HEK293 (cell line): ENCODE results near the gene USP19.

Source experiments
- CTCF ChIA-PET: fragments of 350-600 bp; formaldehyde crosslinking; extraction: SDS; loops from one replicate; lab custom pipeline; 2021; ENCODE audit warnings: antibody characterized with exemption; lab: Yijun Ruan, JAX
- POLR2A ChIA-PET: fragments of 300-600 bp; formaldehyde crosslinking; extraction: SDS; loops from one replicate; lab custom pipeline; 2020; ENCODE audit warnings: antibody characterized with exemption, inconsistent platforms; lab: Yijun Ruan, JAX
- H3K27ac ChIP-seq: fragments of 200-500 bp; sonication (Bioruptor generic); 2 replicates; pipeline ENCODE4 v1.5.1; 2014; ENCODE audit warnings: low read depth, low read length, control low read depth, inconsistent platforms; ENCODE audit errors: extremely low read depth
- H3K36me3 ChIP-seq, 2 experiments: fragments of 200-500 bp in 1 of 2; sonication (Bioruptor generic) in 1 of 2; 1 replicate in 1 of 2; 2 replicates in 1 of 2; pipeline ENCODE4 v1.5.1; 2014 to 2017; ENCODE audit warnings: inconsistent platforms in 2 of 2, low read length in 2 of 2; ENCODE audit not compliant: control insufficient read depth in 2 of 2, insufficient read depth in 1 of 2
- H3K4me1 ChIP-seq: fragments of 200-500 bp; sonication (Bioruptor generic); 2 replicates; pipeline ENCODE4 v1.5.1; 2014; ENCODE audit warnings: mild to moderate bottlenecking, low read length, inconsistent platforms; ENCODE audit not compliant: control insufficient read depth, insufficient read depth
- H3K4me3 ChIP-seq: 2 replicates; pipeline ENCODE4 v1.5.1; 2011; ENCODE audit warnings: low read depth, mild to moderate bottlenecking, control low read depth, low read length, moderate library complexity
- H3K9me3 ChIP-seq: fragments of 200-500 bp; sonication (Bioruptor generic); 2 replicates; pipeline ENCODE4 v1.5.1; 2014; ENCODE audit warnings: low read depth, low read length, inconsistent platforms; ENCODE audit not compliant: control insufficient read depth, insufficient read depth
- ATF2 ChIP-seq: fragments of 450-650 bp; formaldehyde crosslinking; IDR thresholded peaks from 2 replicates; pipeline ENCODE4 v1.5.1; 2016; ENCODE audit warnings: missing biosample characterization, missing genetic modification characterization, low read depth
- EGR2 ChIP-seq: fragments of 450-650 bp; formaldehyde crosslinking; IDR thresholded peaks from 2 replicates; pipeline ENCODE4 v1.5.1; 2016; ENCODE audit warnings: low read depth, missing biosample characterization, missing genetic modification characterization
- HOXD13 ChIP-seq: sonication (generic); formaldehyde crosslinking; IDR thresholded peaks from 2 replicates; pipeline ENCODE4 v1.8.0; 2022; ENCODE audit warnings: missing genetic modification reagents, borderline replicate concordance
- SP3 ChIP-seq: fragments of 450-650 bp; formaldehyde crosslinking; IDR thresholded peaks from 2 replicates; pipeline ENCODE4 v1.5.1; 2016; ENCODE audit warnings: missing biosample characterization, missing genetic modification characterization
- SP7 ChIP-seq: fragments of 450-650 bp; formaldehyde crosslinking; IDR thresholded peaks from 2 replicates; pipeline ENCODE4 v1.5.1; 2016; ENCODE audit warnings: missing biosample characterization, missing genetic modification characterization
- TRIM28 ChIP-seq: IDR thresholded peaks from 2 replicates; pipeline ENCODE4 v1.6.1; 2011; ENCODE audit warnings: low read length, control low read depth, borderline replicate concordance
- ZBTB20 ChIP-seq: fragments of 450-650 bp; formaldehyde crosslinking; IDR thresholded peaks from 2 replicates; pipeline ENCODE4 v1.5.1; 2016; ENCODE audit warnings: missing biosample characterization, missing genetic modification characterization
- ZBTB26 ChIP-seq: fragments of 450-650 bp; formaldehyde crosslinking; optimal IDR thresholded peaks from 2 replicates; pipeline ENCODE3; 2016; ENCODE audit warnings: missing biosample characterization, mild to moderate bottlenecking, missing genetic modification characterization
- ZBTB7A ChIP-seq: fragments of 450-650 bp; formaldehyde crosslinking; IDR thresholded peaks from 2 replicates; pipeline ENCODE4 v1.5.1; 2016; ENCODE audit warnings: low read depth, missing biosample characterization, missing genetic modification characterization
- ZBTB8A ChIP-seq: fragments of 450-650 bp; formaldehyde crosslinking; IDR thresholded peaks from 2 replicates; pipeline ENCODE4 v1.5.1; 2016; ENCODE audit warnings: missing biosample characterization, missing genetic modification characterization
- ZNF16 ChIP-seq: fragments of 450-650 bp; formaldehyde crosslinking; IDR thresholded peaks from 2 replicates; pipeline ENCODE4 v1.5.1; 2016; ENCODE audit warnings: low read depth, missing biosample characterization, missing genetic modification characterization
- ZNF19 ChIP-seq: fragments of 450-650 bp; formaldehyde crosslinking; IDR thresholded peaks from 2 replicates; pipeline ENCODE4; 2016; ENCODE audit warnings: missing biosample characterization, missing genetic modification characterization, low read depth
- ZNF23 ChIP-seq: fragments of 450-650 bp; formaldehyde crosslinking; IDR thresholded peaks from 2 replicates; pipeline ENCODE4 v1.5.1; 2016; ENCODE audit warnings: missing biosample characterization, missing genetic modification characterization, borderline replicate concordance
- ZNF324 ChIP-seq: fragments of 450-650 bp; formaldehyde crosslinking; IDR thresholded peaks from 2 replicates; pipeline ENCODE4 v1.5.1; 2016; ENCODE audit warnings: missing biosample characterization, missing genetic modification characterization
- ZNF335 ChIP-seq: fragments of 450-650 bp; formaldehyde crosslinking; conservative IDR thresholded peaks from 2 replicates; pipeline ENCODE4 v1.5.1; 2016; ENCODE audit warnings: missing biosample characterization, missing genetic modification characterization
- ZNF514 ChIP-seq: fragments of 450-650 bp; formaldehyde crosslinking; IDR thresholded peaks from 2 replicates; pipeline ENCODE4 v1.5.1; 2016; ENCODE audit warnings: missing biosample characterization, missing genetic modification characterization
- ZNF549 ChIP-seq: fragments of 450-650 bp; IDR thresholded peaks from 2 replicates; pipeline ENCODE4 v1.5.1; 2018; ENCODE audit warnings: missing biosample characterization, missing genetic modification characterization, mild to moderate bottlenecking, inconsistent platforms, moderate library complexity
- ZNF571 ChIP-seq: fragments of 450-650 bp; formaldehyde crosslinking; IDR thresholded peaks from 2 replicates; pipeline ENCODE4 v1.5.0; 2017; ENCODE audit warnings: missing biosample characterization, missing genetic modification characterization
- ZNF600 ChIP-seq: fragments of 450-650 bp; formaldehyde crosslinking; IDR thresholded peaks from 2 replicates; pipeline ENCODE4 v1.5.1; 2016; ENCODE audit warnings: missing biosample characterization, missing genetic modification characterization
- ZNF639 ChIP-seq: fragments of 450-650 bp; formaldehyde crosslinking; IDR thresholded peaks from 2 replicates; pipeline ENCODE4 v1.5.1; 2016; ENCODE audit warnings: missing biosample characterization, missing genetic modification characterization
- ZNF645 ChIP-seq: fragments of 450-650 bp; formaldehyde crosslinking; IDR thresholded peaks from 2 replicates; pipeline ENCODE4; 2016; ENCODE audit warnings: missing biosample characterization, missing genetic modification characterization
- ZNF792 ChIP-seq: fragments of 450-650 bp; formaldehyde crosslinking; IDR thresholded peaks from 2 replicates; pipeline ENCODE4 v1.5.1; 2016; ENCODE audit warnings: missing biosample characterization, missing genetic modification characterization

USP19 gene

GRCh38 chr3:49092938-49093852 lies 27.4 kb downstream of the USP19 start (continued):
- no peak for TF ChIP-seq ZNF639 (tag by site-specific recombination)
- TF ChIP-seq ZNF324 = no peak; the same call in 1 of the 2 replicates
- TF ChIP-seq TRIM28 = no peak
- TF ChIP-seq ZBTB20 (tag by site-specific recombination) = peak; percentile 55; the same call in 1 of the 2 replicates
- no peak for TF ChIP-seq ZNF19 (tag by site-specific recombination)
- no peak for TF ChIP-seq ATF2 (tag by site-specific recombination)
- TF ChIP-seq ZBTB26 = peak; percentile 96
- TF ChIP-seq ZNF600 (tag by site-specific recombination) = 0 out of 2 replicates have a peak, but pooled peaks have one; percentile 27
- TF ChIP-seq SP3 = peak; percentile 0; the same call in 1 of the 2 replicates
- peak; percentile 89 for TF ChIP-seq ZNF335

GRCh38 chr3:49081429-49081828 lies 39.2 kb downstream of the USP19 start:
- POLR2A ChIA-PET = no interaction called here
- TF ChIP-seq ZNF792 (tag by site-specific recombination) = no peak
- TF ChIP-seq ZBTB8A (tag by site-specific recombination) = no peak
- TF ChIP-seq HOXD13 (CRISPR knock-in tag) = no peak
- peak; percentile 34; the same call in 1 of the 2 replicates for TF ChIP-seq SP7 (tag by site-specific recombination)
- no peak for TF ChIP-seq ZNF645
- 0 out of 2 replicates have a peak, but pooled peaks have one; percentile 14 for TF ChIP-seq EGR2 (tag by site-specific recombination)
- no peak overlapping the region for H3K27ac ChIP-seq

GRCh38 chr3:49079270-49079669 lies 41.4 kb downstream of the USP19 start:
- H3K36me3 ChIP-seq = peaks cover 31 to 48% of the 10 kb centered on the region in 2 experiments; a peak in 2 of 3 replicates
- H3K4me3 ChIP-seq = no peak overlapping the region
- ChIA-PET POLR2A (no interaction called here), CTCF (no interaction called here)
- H3K4me1 ChIP-seq = no peaks in the 10 kb centered on the region
- H3K9me3 ChIP-seq = no peaks in the 10 kb centered on the region
- H3K27ac ChIP-seq = no peak overlapping the region
- TF ChIP-seq ZNF571 (tag by site-specific recombination) (no peak), ZNF16 (tag by site-specific recombination) (no peak), ZNF514 (no peak), ZNF23 (tag by site-specific recombination) (no peak), ZNF549 (tag by site-specific recombination) (no peak), ZBTB7A (tag by site-specific recombination) (no peak), ZNF19 (tag by site-specific recombination) (no peak)

More at GRCh38 chr3:49081429-49081828, 39.2 kb downstream of the USP19 start:
- no peaks in the 10 kb centered on the region for H3K4me1 ChIP-seq
- H3K36me3 ChIP-seq = peaks cover 13 to 31% of the 10 kb centered on the region in 2 experiments; a peak in 2 of 3 replicates
- H3K9me3 ChIP-seq = no peaks in the 10 kb centered on the region
- CTCF ChIA-PET = no interaction called here
- H3K4me3 ChIP-seq = no peak overlapping the region
